Stimulated activated naive CD8-positive, alpha-beta T cell treated with anti-CD3 and anti-CD28 coated beads, Interleukin-15, Interleukin-2, amounts not matched to agents 100 U/mL and 50 U/mL, for 24 hours (primary cell): ENCODE measurements around the gene EXOSC6.
"Not testable (repeated sequence)": the region's sequence is repeated elsewhere in the genome, so short reads cannot be mapped to it uniquely, and the experiment has no call there.

Source experiments
- ATAC-seq: fragments of 150-1000 bp; cut with Tn5 transposase; one replicate; pipeline ENCODE4 v1.10.0; 2021
- DNase-seq: peaks from one replicate; pipeline ENCODE4 v3.0.0; 2021

The EXOSC6 gene

DNA sequence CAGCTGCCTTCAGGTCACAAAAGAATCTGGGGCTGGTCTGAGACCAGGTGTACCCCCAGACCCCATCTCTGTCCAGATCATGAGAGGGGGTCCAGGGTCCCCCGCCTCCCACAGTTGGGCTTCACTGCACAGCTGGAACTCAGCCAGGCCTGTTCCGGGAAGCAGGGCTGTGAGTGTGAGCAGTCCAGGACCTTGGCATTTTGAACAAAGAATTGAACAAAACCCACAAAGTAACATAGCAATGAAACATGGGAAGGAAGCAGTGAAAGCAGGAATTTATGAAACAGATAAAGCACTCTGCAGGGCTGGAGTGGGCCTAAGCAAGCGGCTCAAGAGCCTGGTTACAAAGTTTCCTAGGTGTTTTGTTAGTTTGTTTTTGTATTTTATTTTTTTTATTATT, 53.1 kb downstream of the EXOSC6 start:
- not testable (repeated sequence) for DNase-seq, ATAC-seq

DNA sequence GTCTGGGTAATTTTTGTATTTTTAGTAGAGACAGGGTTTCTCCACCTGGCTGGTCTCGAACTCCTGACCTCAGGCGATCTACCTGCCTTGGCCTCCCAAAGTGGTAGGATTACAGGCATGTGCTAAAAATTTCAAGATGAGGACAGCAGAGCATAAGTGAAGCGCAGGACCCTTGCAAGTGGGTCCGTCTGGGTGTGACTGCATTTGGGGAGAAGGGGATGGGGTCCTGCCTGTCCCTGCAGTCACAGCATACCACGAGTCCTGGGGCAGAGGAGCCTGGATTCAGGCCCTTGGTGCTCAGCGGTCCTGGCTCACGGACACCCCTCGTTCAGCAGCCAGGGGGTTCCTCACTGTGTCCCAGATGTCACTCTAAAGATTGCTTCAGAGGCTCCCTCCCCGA, 53.5 kb downstream of the EXOSC6 start:
- not testable (repeated sequence) for DNase-seq, ATAC-seq

DNA sequence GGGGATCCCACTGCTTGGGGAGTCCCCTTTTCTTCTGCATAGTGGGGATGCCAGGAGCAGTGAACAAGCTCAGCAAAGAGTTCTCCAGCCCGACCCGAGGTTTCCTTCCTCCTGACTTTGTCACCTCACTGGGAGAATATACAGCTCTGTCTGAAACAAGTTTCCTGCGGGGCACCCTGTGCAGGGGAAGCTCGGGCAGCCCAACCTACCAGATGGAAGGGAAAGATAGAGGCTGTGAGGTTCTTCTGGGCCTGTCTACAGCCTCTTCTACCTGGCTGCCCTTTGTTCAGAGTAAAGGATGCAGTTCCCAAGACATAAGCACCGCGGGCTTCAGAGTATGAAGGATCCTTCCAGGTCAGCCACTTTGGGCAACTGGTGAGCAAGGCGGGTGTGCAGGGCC, 54.1 kb downstream of the EXOSC6 start:
- not testable (repeated sequence) for ATAC-seq, DNase-seq
